HCT116 (cell line): ENCODE data around the gene SLC4A5. TPM values are rescaled to one million over a fixed set of nuclear protein-coding genes. Genes with fewer than 3 reads are reported as not detected.

Experiments used
- ATAC-seq: fragments of 200-7000 bp; cut with Tn5 transposase; 2 replicates; pipeline ENCODE4 v1.9.1; 2020; ENCODE audit warnings: mild to moderate bottlenecking, moderate library complexity
- BruUV-seq: library from RNA; stranded (reverse); fragments of 400-500 nt; replicated peaks from 2 replicates; lab custom pipeline; 2021; lab: Mats Ljungman, UMichigan
- CTCF ChIA-PET: fragments of 300-600 bp; sonication (Branson Sonifier 250); formaldehyde crosslinking; loops from one replicate; lab custom pipeline; 2021; ENCODE audit warnings: antibody characterized with exemption; lab: Charles Lee
- POLR2A ChIA-PET: fragments of 300-600, 350-600 bp; sonication (Branson Sonifier 250); formaldehyde crosslinking; loops from one replicate; lab custom pipeline; 2021; ENCODE audit warnings: antibody characterized with exemption; lab: Charles Lee
- RAD21 ChIA-PET, 2 experiments: fragments of 300-600 bp; sonication (Branson Sonifier 250); formaldehyde crosslinking; loops; one replicate each; lab custom pipeline; 2023; ENCODE audit warnings: low total read pairs in 2 of 2; ENCODE audit not compliant: uncharacterized antibody in 2 of 2, unreplicated experiment in 2 of 2, low non-redundant PET in 1 of 2; lab: Charles Lee
- DNase-seq: peaks from one replicate; pipeline ENCODE4 v3.0.0-alpha.2; 2010; ENCODE audit warnings: low read depth, low spot score
- H2AFZ ChIP-seq: fragments of 200-600 bp; shearing (Covaris generic), sonication (generic); 2 replicates; pipeline ENCODE4 v1.6.1; 2017; ENCODE audit warnings: low read depth, mixed run types, mixed read lengths, antibody characterized with exemption, low read length; ENCODE audit not compliant: poor library complexity, severe bottlenecking
- H3K27ac ChIP-seq: 2 replicates; pipeline ENCODE4 v1.5.1; 2012; ENCODE audit warnings: low read depth, low read length
- H3K27me3 ChIP-seq: fragments of 200-600 bp; sonication (generic); 2 replicates; pipeline ENCODE4 v1.6.1; 2016; ENCODE audit warnings: mixed run types, low read length, mixed read lengths; ENCODE audit not compliant: insufficient read depth
- H3K36me3 ChIP-seq, 2 experiments: fragments of 200-500 bp in 1 of 2; fragments of 200-600 bp in 1 of 2; sonication (Bioruptor generic) in 1 of 2; sonication (generic) in 1 of 2; 2 replicates each; pipeline versions ENCODE4 v1.5.1 to v1.6.1; 2014 to 2016; ENCODE audit warnings: low read length in 2 of 2, inconsistent platforms in 1 of 2, mixed read lengths in 1 of 2, mixed run types in 1 of 2; ENCODE audit not compliant: insufficient read depth in 2 of 2, control insufficient read depth in 1 of 2
- H3K4me1 ChIP-seq, 2 experiments: fragments of 200-600 bp in 1 of 2; sonication (generic) in 1 of 2; 2 replicates each; pipeline versions ENCODE4 v1.5.1 to v1.6.1; 2012 to 2017; ENCODE audit warnings: low read length in 2 of 2, inconsistent platforms in 1 of 2, mild to moderate bottlenecking in 1 of 2, mixed read lengths in 1 of 2, mixed run types in 1 of 2, moderate library complexity in 1 of 2; ENCODE audit not compliant: insufficient read depth in 2 of 2, control insufficient read depth in 1 of 2
- H3K4me2 ChIP-seq: fragments of 200-600 bp; sonication (generic); 2 replicates; pipeline ENCODE4 v1.6.1; 2017; ENCODE audit warnings: mixed run types, low read length, mixed read lengths
- H3K4me3 ChIP-seq, 2 experiments: fragments of 200-600 bp in 1 of 2; sonication (generic) in 1 of 2; replicated peaks in 1 of 2; 2 replicates each; pipeline ENCODE4 v1.5.1; 2011 to 2016; ENCODE audit warnings: low read length in 2 of 2, control low read depth in 1 of 2, low read depth in 1 of 2, mild to moderate bottlenecking in 1 of 2, mixed read lengths in 1 of 2, mixed run types in 1 of 2
- H3K79me2 ChIP-seq: fragments of 200-600 bp; sonication (generic); 2 replicates; pipeline ENCODE4 v1.6.1; 2017; ENCODE audit warnings: mild to moderate bottlenecking, mixed run types, low read length, moderate library complexity, mixed read lengths; ENCODE audit not compliant: insufficient read depth
- H3K9ac ChIP-seq: fragments of 200-600 bp; sonication (generic); 2 replicates; pipeline ENCODE4 v1.6.1; 2016; ENCODE audit warnings: low read length, mixed read lengths
- H3K9me2 ChIP-seq: fragments of 200-600 bp; sonication (generic), shearing (Covaris generic); 2 replicates; pipeline ENCODE4 v1.6.1; 2017; ENCODE audit warnings: mixed run types, mild to moderate bottlenecking, moderate library complexity; ENCODE audit not compliant: insufficient read depth
- H3K9me3 ChIP-seq, 2 experiments: fragments of 200-500 bp in 1 of 2; fragments of 200-600 bp in 1 of 2; sonication (Bioruptor generic) in 1 of 2; sonication (generic) in 1 of 2; 2 replicates each; pipeline ENCODE4 v1.6.1; 2014 to 2017; ENCODE audit warnings: low read length in 2 of 2, mixed read lengths in 2 of 2, inconsistent platforms in 1 of 2, low read depth in 1 of 2, mild to moderate bottlenecking in 1 of 2, mixed run types in 1 of 2, moderate library complexity in 1 of 2; ENCODE audit not compliant: control insufficient read depth in 1 of 2, insufficient read depth in 1 of 2
- H4K20me1 ChIP-seq: fragments of 200-600 bp; sonication (generic), shearing (Covaris generic); 2 replicates; pipeline ENCODE4 v1.6.1; 2017; ENCODE audit warnings: mixed run types, mild to moderate bottlenecking, moderate library complexity; ENCODE audit not compliant: insufficient read depth
- CEBPB ChIP-seq: IDR thresholded peaks from 2 replicates; pipeline ENCODE4 v1.6.1; 2012; ENCODE audit warnings: low read depth
- CTCF ChIP-seq, 3 experiments: fragments of 200-600 bp in 1 of 3; sonication (generic) in 1 of 3; IDR thresholded peaks in 2 of 3; conservative IDR thresholded peaks in 1 of 3; 2 replicates each; pipeline ENCODE4 v1.5.1; 2012 to 2017; ENCODE audit warnings: low read depth in 2 of 3, low read length in 2 of 3, antibody characterized with exemption in 1 of 3, borderline replicate concordance in 1 of 3, control low read depth in 1 of 3, mild to moderate bottlenecking in 1 of 3, mixed read lengths in 1 of 3, mixed run types in 1 of 3, moderate library complexity in 1 of 3; ENCODE audit not compliant: insufficient read depth in 1 of 3
- EGR1 ChIP-seq: IDR thresholded peaks from 2 replicates; pipeline ENCODE4 v1.6.1; 2012; ENCODE audit warnings: low read depth
- EZH2 ChIP-seq: fragments of 200-600 bp; sonication (generic); IDR thresholded peaks from 2 replicates; pipeline ENCODE4 v1.6.1; 2017; ENCODE audit warnings: antibody characterized with exemption, mixed run types
- EZH2phosphoT487 ChIP-seq: fragments of 200-600 bp; IDR thresholded peaks from 2 replicates; pipeline ENCODE4 v1.6.1; 2018; ENCODE audit warnings: antibody characterized with exemption, borderline replicate concordance
- JUND ChIP-seq: IDR thresholded peaks from 2 replicates; pipeline ENCODE4 v1.6.1; 2012
- MAX ChIP-seq: IDR thresholded peaks from 2 replicates; pipeline ENCODE4 v1.6.1; 2012
- POLR2AphosphoS5 ChIP-seq: IDR thresholded peaks from 2 replicates; pipeline ENCODE4 v1.6.1; 2011; ENCODE audit warnings: mild to moderate bottlenecking, low read depth, low read length, moderate library complexity
- RAD21 ChIP-seq: IDR thresholded peaks from 2 replicates; pipeline ENCODE4 v1.6.1; 2012; ENCODE audit warnings: low read depth, mild to moderate bottlenecking
- REST ChIP-seq: IDR thresholded peaks from 2 replicates; pipeline ENCODE4 v1.6.1; 2012; ENCODE audit warnings: low read depth
- SRF ChIP-seq: IDR thresholded peaks from 2 replicates; pipeline ENCODE4 v1.6.1; 2012; ENCODE audit warnings: low read depth
- TCF7L2 ChIP-seq: IDR thresholded peaks from 2 replicates; pipeline ENCODE4 v1.7.0; 2011; ENCODE audit warnings: borderline replicate concordance, inconsistent platforms; ENCODE audit not compliant: insufficient read depth, insufficient read length; ENCODE audit errors: extremely low read depth
- ZBTB33 ChIP-seq: IDR thresholded peaks from 2 replicates; pipeline ENCODE4 v1.6.1; 2011; ENCODE audit warnings: mild to moderate bottlenecking, low read length, moderate library complexity; ENCODE audit not compliant: insufficient replicate concordance; ENCODE audit errors: extremely low read depth
- intact Hi-C: fragments of 100-400 bp; cut with micrococcal nuclease; formaldehyde crosslinking; loops from 2 replicates; pipeline ENCODE4 v1.10.0; 2022
- total RNA-seq: library from RNA; stranded (reverse); gene quantifications from one replicate; pipeline ENCODE4 v1.2.1, GENCODE V29; 2021; ENCODE audit not compliant: unreplicated experiment

Gene SLC4A5
- total RNA-seq, 1 experiment from 2014 or later = 0.91 TPM

GRCh38 chr2:74221604-74222299 lies 121.5 kb downstream of the SLC4A5 start:
- H2AFZ ChIP-seq = no peak overlapping the region
- TF ChIP-seq SRF = no peak
- no peak; the same call in none of the 2 replicates for TF ChIP-seq POLR2AphosphoS5
- TF ChIP-seq EZH2 = no peak
- TF ChIP-seq REST = no peak
- no peak; the same call in 1 of the 2 replicates for TF ChIP-seq JUND
- TF ChIP-seq MAX = no peak
- no peak for TF ChIP-seq TCF7L2
- no peak for TF ChIP-seq CEBPB
- TF ChIP-seq ZBTB33 = no peak
- TF ChIP-seq RAD21 = no peak
- no peak for TF ChIP-seq EZH2phosphoT487
- no peak for TF ChIP-seq CTCF (IDR thresholded peaks at IDR 0.05 in 2 of 3, conservative IDR thresholded peaks at IDR 0.05 in 1 of 3; ENCODE audit: borderline replicate concordance in 1 of 3, insufficient read depth in 1 of 3, low read depth in 2 of 3, low read length in 2 of 3)
- no peak for TF ChIP-seq EGR1
- intact Hi-C loops = no loop called here
- POLR2A ChIA-PET = no interaction called here
- H3K36me3 ChIP-seq = peaks cover 10 to 21% of the 10 kb centered on the region in 2 experiments
- TSS peak; percentile 4 for BruUV-seq
- RAD21 ChIA-PET = no interaction called here
- H3K4me1 ChIP-seq = 0 out of 4 replicates have a peak, but pooled peaks cover 0 to 6% of the 10 kb centered on the region in 2 experiments
- peaks cover 12% of the 10 kb centered on the region; the same call in 1 of the 2 replicates for H4K20me1 ChIP-seq
- CTCF ChIA-PET = no interaction called here
- H3K27ac ChIP-seq = no peak overlapping the region
- no peaks in the 10 kb centered on the region for H3K9me3 ChIP-seq
- H3K79me2 ChIP-seq = no peaks in the 10 kb centered on the region
- no peak for DNase-seq
- H3K4me3 ChIP-seq = no peak overlapping the region
- no peaks in the 10 kb centered on the region for H3K9me2 ChIP-seq
- ATAC-seq = peak; percentile 25
- no peaks in the 10 kb centered on the region for H3K27me3 ChIP-seq
- no peak overlapping the region for H3K4me2 ChIP-seq
- H3K9ac ChIP-seq = no peak overlapping the region
